ENCODE data around the gene RNF207. TPM values are rescaled to one million over a fixed set of nuclear protein-coding genes. Genes with fewer than 3 reads are reported as not detected.
A peak's percentile ranks its signal among the peaks of the same experiment; 100 is the strongest.

RNF207 gene
- total RNA-seq, 1 experiment from 2014 or later = 95.4 TPM

- POLR2A ChIA-PET (ENCODE audit: unreplicated experiment) = no interaction called here
- no peaks in the 10 kb centered on the region for H3F3A ChIP-seq (ENCODE audit: low read length, unreplicated experiment)
- no peaks in the 10 kb centered on the region for H3K36me3 ChIP-seq (ENCODE audit: low read depth, low read length)
- H4K20me1 ChIP-seq (ENCODE audit: low read length) = no peaks in the 10 kb centered on the region
- intact Hi-C loops (cut with micrococcal nuclease) = no loop called here
- no peak overlapping the region for H3K9ac ChIP-seq (ENCODE audit: low read length)
- H3K4me1 ChIP-seq (ENCODE audit: insufficient read depth, low read length) = peaks cover 6% of the 10 kb centered on the region
- H3K27me3 ChIP-seq (ENCODE audit: low read length) = no peaks in the 10 kb centered on the region
- TF ChIP-seq EZH2 (IDR thresholded peaks at IDR 0.05; ENCODE audit: low read length, unreplicated experiment) = no peak
- no peak for TF ChIP-seq EZH2phosphoT487 (IDR thresholded peaks at IDR 0.05; ENCODE audit: borderline replicate concordance, low read length)
- TF ChIP-seq CTCF (conservative IDR thresholded peaks at IDR 0.05; ENCODE audit: low read depth, low read length) = no peak
- no peak overlapping the region for H2AFZ ChIP-seq (ENCODE audit: low read length)
- no peak overlapping the region for H3K4me2 ChIP-seq (ENCODE audit: low read length)
- ATAC-seq (no peak), DNase-seq (no peak)
- H3K4me3 ChIP-seq (ENCODE audit: low read length) = no peak overlapping the region
- H3K27ac ChIP-seq (ENCODE audit: low read length) = no peak overlapping the region
- no peaks in the 10 kb centered on the region for H3K9me3 ChIP-seq (ENCODE audit: low read length)
- BruUV-seq (replicated peaks) = no TSS peak
- H3K79me2 ChIP-seq (ENCODE audit: low read length) = no peaks in the 10 kb centered on the region
- CTCF ChIA-PET = interaction anchor here (1.0 kb wide), 1 partner anchor 61 kb away, joined by 3 read pairs; no protein-coding TSS in a partner anchor
- H3K9me2 ChIP-seq (replicated peaks; ENCODE audit: low read length) = no peaks in the 10 kb centered on the region
Measured at GRCh38 chr1:6170116-6170741, 35.7 kb upstream of the RNF207 start.

GRCh38 chr1:6170742-6171201 is 35.1 kb upstream of the RNF207 start:
- Histone ChIP-seq H3K9ac (ENCODE audit: low read length) (no peak overlapping the region), H3K27ac (ENCODE audit: low read length) (no peak overlapping the region), H3K36me3 (ENCODE audit: low read depth, low read length) (no peaks in the 10 kb centered on the region), H3K4me1 (ENCODE audit: insufficient read depth, low read length) (peaks cover 6% of the 10 kb centered on the region), H3K79me2 (ENCODE audit: low read length) (no peaks in the 10 kb centered on the region), H3K4me2 (ENCODE audit: low read length) (no peak overlapping the region), H3F3A (ENCODE audit: low read length, unreplicated experiment) (no peaks in the 10 kb centered on the region), H3K4me3 (ENCODE audit: low read length) (no peak overlapping the region), H3K27me3 (ENCODE audit: low read length) (no peaks in the 10 kb centered on the region), H3K9me3 (ENCODE audit: low read length) (no peaks in the 10 kb centered on the region), H4K20me1 (ENCODE audit: low read length) (no peaks in the 10 kb centered on the region), H3K9me2 (replicated peaks; ENCODE audit: low read length) (no peaks in the 10 kb centered on the region), H2AFZ (ENCODE audit: low read length) (no peak overlapping the region)
- ChIA-PET CTCF (interaction anchor here (1.0 to 1.3 kb wide), 2 partner anchors 62 to 66 kb away, joined by 3 to 7 read pairs; no protein-coding TSS in a partner anchor), POLR2A (ENCODE audit: unreplicated experiment) (no interaction called here)
- ATAC-seq = no peak
- TF ChIP-seq EZH2phosphoT487 (IDR thresholded peaks at IDR 0.05; ENCODE audit: borderline replicate concordance, low read length) (no peak), EZH2 (IDR thresholded peaks at IDR 0.05; ENCODE audit: low read length, unreplicated experiment) (no peak), CTCF (conservative IDR thresholded peaks at IDR 0.05; ENCODE audit: low read depth, low read length) (no peak)
- no peak for DNase-seq
- intact Hi-C loops (cut with micrococcal nuclease) = loop anchor here (1.0 kb wide), 1 partner anchor 61 kb away; no protein-coding TSS in a partner anchor
- no TSS peak for BruUV-seq (replicated peaks)

GRCh38 chr1:6171548-6172124 is 34.3 kb upstream of the RNF207 start:
- no peak overlapping the region for H3K4me2 ChIP-seq (ENCODE audit: low read length)
- H3K79me2 ChIP-seq (ENCODE audit: low read length) = no peaks in the 10 kb centered on the region
- H3K9me2 ChIP-seq (replicated peaks; ENCODE audit: low read length) = no peaks in the 10 kb centered on the region
- H3K36me3 ChIP-seq (ENCODE audit: low read depth, low read length) = no peaks in the 10 kb centered on the region
- H3K4me1 ChIP-seq (ENCODE audit: insufficient read depth, low read length) = peaks cover 6% of the 10 kb centered on the region
- H3K9me3 ChIP-seq (ENCODE audit: low read length) = no peaks in the 10 kb centered on the region
- intact Hi-C loops (cut with micrococcal nuclease) = loop anchor here (1.0 kb wide), 1 partner anchor 62 kb away; no protein-coding TSS in a partner anchor
- ChIA-PET CTCF (interaction anchor here (1.3 kb wide), 1 partner anchor 67 kb away, joined by 7 read pairs; no protein-coding TSS in a partner anchor), POLR2A (ENCODE audit: unreplicated experiment) (no interaction called here)
- H3F3A ChIP-seq (ENCODE audit: low read length, unreplicated experiment) = no peaks in the 10 kb centered on the region
- DNase-seq (peak; percentile 67), ATAC-seq (peak; percentile 89)
- H3K9ac ChIP-seq (ENCODE audit: low read length) = no peak overlapping the region
- no TSS peak for BruUV-seq (replicated peaks)
- TF ChIP-seq EZH2 (IDR thresholded peaks at IDR 0.05; ENCODE audit: low read length, unreplicated experiment) = no peak
- peak; percentile 89 for TF ChIP-seq CTCF (conservative IDR thresholded peaks at IDR 0.05; ENCODE audit: low read depth, low read length)
- no peak overlapping the region for H3K4me3 ChIP-seq (ENCODE audit: low read length)
- no peak overlapping the region for H3K27ac ChIP-seq (ENCODE audit: low read length)
- no peaks in the 10 kb centered on the region for H4K20me1 ChIP-seq (ENCODE audit: low read length)
- no peaks in the 10 kb centered on the region for H3K27me3 ChIP-seq (ENCODE audit: low read length)
- no peak overlapping the region for H2AFZ ChIP-seq (ENCODE audit: low read length)

Measured in PC-3 (cell line).